ENCODE measurements around the gene RNF114. TPM values are rescaled to one million over a fixed set of nuclear protein-coding genes. Genes with fewer than 3 reads are reported as not detected.

RNF114 gene
- polyA plus RNA-seq, 1 donor (not counting 4 experiments of a cell fraction or from before 2014, with no cell fraction given) = 58.4 TPM

GRCh38 chr20:49905415-49906091, 30.6 kb upstream of the RNF114 start:
- Histone ChIP-seq H2AFZ (ENCODE audit: control insufficient read depth, low read length) (no peak overlapping the region), H3K36me3 (ENCODE audit: control insufficient read depth in 2 of 2, extremely low read depth in 1 of 2, insufficient read depth in 2 of 2, low read length in 2 of 2) (peaks cover 19 to 33% of the 10 kb centered on the region in 2 experiments), H3K4me3 (ENCODE audit: control insufficient read depth in 2 of 3, extremely low read depth in 1 of 3, insufficient read depth in 2 of 3, low read depth in 1 of 3, low read length in 3 of 3) (no peak overlapping the region), H3K9ac (ENCODE audit: control insufficient read depth, extremely low read depth, insufficient read depth, low read length) (no peak overlapping the region), H3K27ac (ENCODE audit: control insufficient read depth, insufficient read depth, low read length) (no peak overlapping the region), H3K27me3 (ENCODE audit: control insufficient read depth, extremely low read depth, insufficient read depth, low read length) (no peaks in the 10 kb centered on the region), H4K20me1 (ENCODE audit: control insufficient read depth, extremely low read depth, insufficient read depth, low read length) (peaks cover 6% of the 10 kb centered on the region), H3K79me2 (ENCODE audit: control insufficient read depth, insufficient read depth, low read length) (peaks cover 18% of the 10 kb centered on the region), H3K9me3 (ENCODE audit: control insufficient read depth, low read depth, low read length) (no peaks in the 10 kb centered on the region), H3K4me2 (ENCODE audit: control insufficient read depth, extremely low read depth, insufficient read depth, low read depth, low read length) (no peak overlapping the region), H3K4me1 (ENCODE audit: control insufficient read depth, extremely low read depth, insufficient read depth, low read length) (no peaks in the 10 kb centered on the region), H3K9me1 (ENCODE audit: control insufficient read depth, extremely low read depth, insufficient read depth, low read length) (no peaks in the 10 kb centered on the region)
- no peak for DNase-seq (ENCODE audit: low read depth, low spot score)
- FAIRE-seq = no peak
- no peak for TF ChIP-seq CTCF (optimal IDR thresholded peaks at IDR 0.05 in 1 of 3, IDR thresholded peaks at IDR 0.05 in 1 of 3, conservative IDR thresholded peaks at IDR 0.05 in 1 of 3; ENCODE audit: extremely low read depth in 1 of 3, insufficient read depth in 2 of 3, low read length in 3 of 3)
- TF ChIP-seq EZH2 (IDR thresholded peaks at IDR 0.05; ENCODE audit: low read length) = no peak
- dilution Hi-C loops (cut with MboI; ENCODE audit: extremely low pct_ligation_motif_present, low sequenced_read_pairs) = no loop called here

GRCh38 chr20:49906101-49906604, 30.0 kb upstream of the RNF114 start:
- H3K79me2 ChIP-seq (ENCODE audit: control insufficient read depth, insufficient read depth, low read length) = peaks cover 24% of the 10 kb centered on the region
- no peak overlapping the region for H2AFZ ChIP-seq (ENCODE audit: control insufficient read depth, low read length)
- dilution Hi-C loops (cut with MboI; ENCODE audit: extremely low pct_ligation_motif_present, low sequenced_read_pairs) = no loop called here

More at GRCh38 chr20:49906101-49906604, 30.0 kb upstream of the RNF114 start:
- H3K9ac ChIP-seq (ENCODE audit: control insufficient read depth, extremely low read depth, insufficient read depth, low read length) = no peak overlapping the region
- peaks cover 19 to 33% of the 10 kb centered on the region in 2 experiments for H3K36me3 ChIP-seq (ENCODE audit: control insufficient read depth in 2 of 2, extremely low read depth in 1 of 2, insufficient read depth in 2 of 2, low read length in 2 of 2)
- no peak for FAIRE-seq
- no peaks in the 10 kb centered on the region for H3K9me1 ChIP-seq (ENCODE audit: control insufficient read depth, extremely low read depth, insufficient read depth, low read length)
- no peaks in the 10 kb centered on the region for H3K27me3 ChIP-seq (ENCODE audit: control insufficient read depth, extremely low read depth, insufficient read depth, low read length)
- no peaks in the 10 kb centered on the region for H3K9me3 ChIP-seq (ENCODE audit: control insufficient read depth, low read depth, low read length)
- no peak overlapping the region for H3K27ac ChIP-seq (ENCODE audit: control insufficient read depth, insufficient read depth, low read length)
- DNase-seq (ENCODE audit: low read depth, low spot score) = no peak
- H3K4me2 ChIP-seq (ENCODE audit: control insufficient read depth, extremely low read depth, insufficient read depth, low read depth, low read length) = no peak overlapping the region
- peaks cover 6% of the 10 kb centered on the region for H4K20me1 ChIP-seq (ENCODE audit: control insufficient read depth, extremely low read depth, insufficient read depth, low read length)
- H3K4me1 ChIP-seq (ENCODE audit: control insufficient read depth, extremely low read depth, insufficient read depth, low read length) = no peaks in the 10 kb centered on the region
- no peak overlapping the region for H3K4me3 ChIP-seq (ENCODE audit: control insufficient read depth in 2 of 3, extremely low read depth in 1 of 3, insufficient read depth in 2 of 3, low read depth in 1 of 3, low read length in 3 of 3)
- TF ChIP-seq CTCF (optimal IDR thresholded peaks at IDR 0.05 in 1 of 3, IDR thresholded peaks at IDR 0.05 in 1 of 3, conservative IDR thresholded peaks at IDR 0.05 in 1 of 3; ENCODE audit: extremely low read depth in 1 of 3, insufficient read depth in 2 of 3, low read length in 3 of 3) (no peak), EZH2 (IDR thresholded peaks at IDR 0.05; ENCODE audit: low read length) (no peak)
